ENCODE results near the gene MRTO4.
"Not testable (repeated sequence)": the region's sequence is repeated elsewhere in the genome, so short reads cannot be mapped to it uniquely, and the experiment has no call there.

MRTO4 gene

GRCh38 chr1:19209439-19209989 is 42.1 kb upstream of the MRTO4 start:
- Histone ChIP-seq H3K27ac (peak overlapping the region; percentile 86 to 97 (median 92)), H4K20me1 (peaks cover 31 to 81% (median 64%) of the 10 kb centered on the region in 11 experiments; a peak in 21 of 22 replicates)

GRCh38 chr1:19209990-19210771 is 41.4 kb upstream of the MRTO4 start, which contains the start of gene UBR4:
UBR4 (minus strand) TSS chr1:19210266; CDS start chr1:19210248, 18 bp downstream.
- peak in 9 of 11 experiments; percentile 51 to 94 (median 77); a peak in 14 of 22 replicates for TF ChIP-seq Cebpa-rat (IDR thresholded peaks at IDR 0.05)
- H3K4me2 ChIP-seq: peak within 1 kb of the TSS; percentile 88 to 98 (median 95)
- H4K20me1 ChIP-seq: peaks cover 25 to 81% (median 64%) of the 10 kb centered on the region in 11 experiments; a peak in 21 of 22 replicates
- no peaks in the 10 kb centered on the region for H3K27me3 ChIP-seq
- no peaks in the 10 kb centered on the region for H3K9me3 ChIP-seq (replicated peaks in 1 of 11)
- peak within 1 kb of the TSS; percentile 86 to 97 (median 92) for H3K27ac ChIP-seq
- peak within 1 kb of the TSS; percentile 91 to 98 (median 94) for H3K9ac ChIP-seq
- H3K4me3 ChIP-seq: peak within 1 kb of the TSS; percentile 77 to 98 (median 88)
- H3K4me1 ChIP-seq: peaks cover 45 to 71% (median 63%) of the 10 kb centered on the region in 10 experiments
- peaks cover 14 to 49% (median 30%) of the 10 kb centered on the region in 11 experiments; a peak in 20 of 22 replicates for H3K36me3 ChIP-seq

More at GRCh38 chr1:19209439-19209989, 42.1 kb upstream of the MRTO4 start:
- Histone ChIP-seq H3K4me1 (peaks cover 43 to 77% (median 64%) of the 10 kb centered on the region in 10 experiments), H3K9me3 (replicated peaks in 1 of 11) (no peaks in the 10 kb centered on the region), H3K36me3 (peaks cover 10 to 49% (median 24%) of the 10 kb centered on the region in 11 experiments; a peak in 20 of 22 replicates), H3K27me3 (no peaks in the 10 kb centered on the region), H3K9ac (peak overlapping the region; percentile 91 to 98 (median 94)), H3K4me2 (peak overlapping the region; percentile 88 to 98 (median 95)), H3K4me3 (peak overlapping the region; percentile 77 to 98 (median 88))
- TF ChIP-seq Cebpa-rat (IDR thresholded peaks at IDR 0.05): no peak

- Histone ChIP-seq H3K9ac (peak overlapping the region; percentile 91 to 98 (median 94)), H3K36me3 (peaks cover 22 to 50% (median 37%) of the 10 kb centered on the region in 11 experiments), H3K27ac (peak overlapping the region; percentile 86 to 97 (median 92)), H3K9me3 (replicated peaks in 1 of 11) (no peaks in the 10 kb centered on the region), H3K4me3 (peak overlapping the region; percentile 77 to 98 (median 88)), H4K20me1 (peaks cover 27 to 81% (median 61%) of the 10 kb centered on the region in 11 experiments; a peak in 20 of 22 replicates), H3K4me2 (peak overlapping the region; percentile 84 to 98 (median 95)), H3K4me1 (peaks cover 48 to 69% (median 57%) of the 10 kb centered on the region in 10 experiments), H3K27me3 (no peaks in the 10 kb centered on the region)
- TF ChIP-seq Cebpa-rat (IDR thresholded peaks at IDR 0.05): no peak
These were observed 40.6 kb upstream of the MRTO4 start for GRCh38 chr1:19210772-19211549.

- H3K36me3 ChIP-seq: peaks cover 33 to 58% (median 46%) of the 10 kb centered on the region in 11 experiments
- TF ChIP-seq Cebpa-rat (IDR thresholded peaks at IDR 0.05): no peak
- H3K9ac ChIP-seq: peak overlapping the region in 5 of 11 experiments; percentile 17 to 97 (median 94); a peak in 9 of 22 replicates
- peak overlapping the region in 3 of 10 experiments; percentile 87 to 98 (median 97); a peak in 4 of 20 replicates for H3K4me3 ChIP-seq
- H3K4me2 ChIP-seq: peak overlapping the region; percentile 84 to 98 (median 95)
- H3K27me3 ChIP-seq: no peaks in the 10 kb centered on the region
- no peak overlapping the region for H3K27ac ChIP-seq
- H4K20me1 ChIP-seq: peaks cover 29 to 77% (median 57%) of the 10 kb centered on the region in 11 experiments; a peak in 20 of 22 replicates
- no peaks in the 10 kb centered on the region for H3K9me3 ChIP-seq (replicated peaks in 1 of 11)
- H3K4me1 ChIP-seq: peaks cover 42 to 58% (median 48%) of the 10 kb centered on the region in 10 experiments
These were observed 39.4 kb upstream of the MRTO4 start for GRCh38 chr1:19212167-19212566.

- H3K27me3 ChIP-seq: no peaks in the 10 kb centered on the region
- H3K36me3 ChIP-seq: peaks cover 47 to 67% (median 60%) of the 10 kb centered on the region in 11 experiments
- TF ChIP-seq Cebpa-rat (IDR thresholded peaks at IDR 0.05): no peak
- peaks cover 29 to 44% (median 34%) of the 10 kb centered on the region in 10 experiments for H3K4me1 ChIP-seq
- H3K9me3 ChIP-seq (replicated peaks in 1 of 11): no peaks in the 10 kb centered on the region
- peaks cover 17 to 64% (median 51%) of the 10 kb centered on the region in 11 experiments; a peak in 18 of 22 replicates for H4K20me1 ChIP-seq
- H3K4me2 ChIP-seq: no peak overlapping the region; a peak in 1 of 22 replicates
- no peak overlapping the region; a peak in 2 of 22 replicates for H3K9ac ChIP-seq
- no peak overlapping the region for H3K27ac ChIP-seq
- no peak overlapping the region for H3K4me3 ChIP-seq
These were observed 38.0 kb upstream of the MRTO4 start for GRCh38 chr1:19213580-19213979.

GRCh38 chr1:19216585-19216984 is 35.0 kb upstream of the MRTO4 start:
- H3K27me3 ChIP-seq; H3K4me2 ChIP-seq; H3K4me3 ChIP-seq; H3K27ac ChIP-seq; H3K9ac ChIP-seq; H3K9me3 ChIP-seq (replicated peaks in 1 of 11): not testable (repeated sequence)
- Histone ChIP-seq H3K36me3 (peaks cover 77 to 97% (median 90%) of the 10 kb centered on the region in 11 experiments), H3K4me1 (peaks cover 24 to 54% (median 42%) of the 10 kb centered on the region in 10 experiments), H4K20me1 (peaks cover 27 to 70% (median 52%) of the 10 kb centered on the region in 11 experiments; a peak in 17 of 22 replicates)

GRCh38 chr1:19219451-19219850 is 32.2 kb upstream of the MRTO4 start:
- H3K27ac ChIP-seq: peak overlapping the region in 6 of 11 experiments; percentile 57 to 85 (median 78); a peak in 13 of 22 replicates
- H3K36me3 ChIP-seq: peaks cover 91 to 100% (median 100%) of the 10 kb centered on the region in 11 experiments
- H3K4me3 ChIP-seq: no peak overlapping the region
- peak overlapping the region in 6 of 11 experiments; percentile 33 to 77 (median 62); a peak in 6 of 22 replicates for H3K4me2 ChIP-seq
- peak overlapping the region in 5 of 11 experiments; percentile 5 to 68 (median 62); a peak in 5 of 22 replicates for H3K9ac ChIP-seq
- peaks cover 0 to 42% (median 27%) of the 10 kb centered on the region in 10 experiments; a peak in 16 of 20 replicates for H3K4me1 ChIP-seq
- TF ChIP-seq Cebpa-rat (IDR thresholded peaks at IDR 0.05): no peak
- H3K9me3 ChIP-seq (replicated peaks in 1 of 11): no peaks in the 10 kb centered on the region
- no peaks in the 10 kb centered on the region for H3K27me3 ChIP-seq
- H4K20me1 ChIP-seq: peaks cover 14 to 84% (median 60%) of the 10 kb centered on the region in 11 experiments; a peak in 18 of 22 replicates

All from BLaER1 treated with 17β-estradiol and CSF1 and Interleukin-3, amounts not matched to agents 10 nM and 100 nM (cell line).